ENCODE results near the gene FECH.

DNA sequence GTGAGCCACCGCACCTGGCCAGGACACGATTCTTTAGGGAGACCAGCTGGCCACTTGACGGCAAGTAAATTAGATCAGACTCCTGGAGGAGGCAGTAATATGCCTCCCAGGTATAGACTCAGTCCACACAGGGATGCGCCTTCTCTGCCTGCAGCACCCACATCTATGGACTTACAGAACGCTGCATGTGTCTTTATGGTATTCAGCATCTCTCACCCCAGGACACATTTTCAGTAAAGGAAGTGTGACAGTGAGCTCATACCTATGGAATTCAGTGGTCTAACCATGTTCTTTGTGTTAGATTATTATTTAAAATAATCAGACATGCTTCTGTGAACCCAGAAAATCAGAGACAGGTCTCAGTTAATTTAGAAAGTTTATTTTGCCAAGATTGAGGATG lies 41.0 kb upstream of the FECH start:
- no peak for TF ChIP-seq POLR2A (IDR thresholded peaks at IDR 0.05; ENCODE audit: low read depth, low read length)
- TF ChIP-seq, protein P1, sequence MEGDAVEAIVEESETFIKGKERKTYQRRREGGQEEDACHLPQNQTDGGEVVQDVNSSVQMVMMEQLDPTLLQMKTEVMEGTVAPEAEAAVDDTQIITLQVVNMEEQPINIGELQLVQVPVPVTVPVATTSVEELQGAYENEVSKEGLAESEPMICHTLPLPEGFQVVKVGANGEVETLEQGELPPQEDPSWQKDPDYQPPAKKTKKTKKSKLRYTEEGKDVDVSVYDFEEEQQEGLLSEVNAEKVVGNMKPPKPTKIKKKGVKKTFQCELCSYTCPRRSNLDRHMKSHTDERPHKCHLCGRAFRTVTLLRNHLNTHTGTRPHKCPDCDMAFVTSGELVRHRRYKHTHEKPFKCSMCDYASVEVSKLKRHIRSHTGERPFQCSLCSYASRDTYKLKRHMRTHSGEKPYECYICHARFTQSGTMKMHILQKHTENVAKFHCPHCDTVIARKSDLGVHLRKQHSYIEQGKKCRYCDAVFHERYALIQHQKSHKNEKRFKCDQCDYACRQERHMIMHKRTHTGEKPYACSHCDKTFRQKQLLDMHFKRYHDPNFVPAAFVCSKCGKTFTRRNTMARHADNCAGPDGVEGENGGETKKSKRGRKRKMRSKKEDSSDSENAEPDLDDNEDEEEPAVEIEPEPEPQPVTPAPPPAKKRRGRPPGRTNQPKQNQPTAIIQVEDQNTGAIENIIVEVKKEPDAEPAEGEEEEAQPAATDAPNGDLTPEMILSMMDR (conservative IDR thresholded peaks at IDR 0.05; ENCODE audit: low read depth, low read length) = no peak
- TF ChIP-seq RAD21 (IDR thresholded peaks at IDR 0.05; ENCODE audit: low read length) = no peak
- TF ChIP-seq SMC3 (IDR thresholded peaks at IDR 0.05; ENCODE audit: low read depth, low read length) = no peak
- TF ChIP-seq MAFK (IDR thresholded peaks at IDR 0.05; ENCODE audit: low read depth, low read length) = no peak
- TF ChIP-seq CEBPB (IDR thresholded peaks at IDR 0.05; ENCODE audit: low read depth, low read length) = no peak
- no peak for TF ChIP-seq RFX5 (IDR thresholded peaks at IDR 0.05; ENCODE audit: low read depth, low read length)
- TF ChIP-seq MAZ (IDR thresholded peaks at IDR 0.05; ENCODE audit: borderline replicate concordance, low read depth, low read length) = no peak
- TF ChIP-seq BHLHE40 (IDR thresholded peaks at IDR 0.05; ENCODE audit: low read depth, low read length) = no peak
- TF ChIP-seq, protein P2, sequence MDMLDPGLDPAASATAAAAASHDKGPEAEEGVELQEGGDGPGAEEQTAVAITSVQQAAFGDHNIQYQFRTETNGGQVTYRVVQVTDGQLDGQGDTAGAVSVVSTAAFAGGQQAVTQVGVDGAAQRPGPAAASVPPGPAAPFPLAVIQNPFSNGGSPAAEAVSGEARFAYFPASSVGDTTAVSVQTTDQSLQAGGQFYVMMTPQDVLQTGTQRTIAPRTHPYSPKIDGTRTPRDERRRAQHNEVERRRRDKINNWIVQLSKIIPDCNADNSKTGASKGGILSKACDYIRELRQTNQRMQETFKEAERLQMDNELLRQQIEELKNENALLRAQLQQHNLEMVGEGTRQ (IDR thresholded peaks at IDR 0.05; ENCODE audit: low read depth, low read length) = no peak
- TF ChIP-seq RCOR1 (IDR thresholded peaks at IDR 0.05; ENCODE audit: insufficient replicate concordance, low read length) = no peak
